ENCODE data around the gene ERICH2.

DNA sequence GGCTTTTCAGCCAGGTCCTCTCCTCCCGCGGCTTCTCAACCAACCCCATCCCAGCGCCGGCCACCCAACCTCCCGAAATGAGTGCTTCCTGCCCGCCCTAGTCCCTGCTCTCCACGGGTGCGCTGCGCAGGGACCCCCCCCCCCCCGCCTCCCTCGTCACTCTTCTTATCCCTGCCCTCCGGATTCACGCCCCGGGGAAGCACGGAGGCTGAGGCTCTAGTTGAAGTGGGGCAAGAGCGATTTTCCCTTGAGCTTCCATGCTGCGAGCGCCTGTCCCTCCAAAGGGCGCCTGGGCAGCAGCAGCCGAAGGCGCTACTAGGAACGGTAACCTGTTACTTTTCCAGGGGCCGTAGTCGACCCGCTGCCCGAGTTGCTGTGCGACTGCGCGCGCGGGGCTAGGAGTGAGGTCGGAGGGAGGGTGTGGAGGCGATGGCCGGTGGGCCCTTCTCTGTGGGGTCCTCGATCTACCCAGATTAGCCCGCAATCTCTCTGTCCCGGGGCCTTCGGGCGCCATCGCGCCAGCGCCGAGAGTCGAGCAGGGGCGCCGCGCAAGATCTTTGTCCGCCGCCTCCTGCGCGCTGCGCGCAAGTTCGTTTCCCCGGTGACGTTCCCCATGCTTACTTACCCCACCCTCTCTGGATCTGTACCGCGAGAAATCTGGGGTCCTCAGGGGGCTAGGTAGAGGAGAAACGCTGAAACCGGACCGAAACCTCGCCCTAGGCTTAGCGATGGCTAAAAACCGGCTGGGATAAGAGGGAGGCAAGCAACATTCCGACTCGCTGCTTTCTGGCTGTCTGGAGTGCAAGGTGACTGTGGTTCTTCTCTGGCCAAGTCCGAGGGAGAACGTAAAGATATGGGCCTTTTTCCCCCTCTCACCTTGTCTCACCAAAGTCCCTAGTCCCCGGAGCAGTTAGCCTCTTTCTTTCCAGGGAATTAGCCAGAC, 47.2 kb downstream of the ERICH2 start:
- TF ChIP-seq GATA3 (IDR thresholded peaks at IDR 0.05; ENCODE audit: low read depth, low read length) (no peak), GATA2 (IDR thresholded peaks at IDR 0.05; ENCODE audit: low read depth, low read length) (no peak)

All from SH-SY5Y (cell line).